ENCODE data around the gene STC2. TPM values are rescaled to one million over a fixed set of nuclear protein-coding genes. Genes with fewer than 3 reads are reported as not detected.

STC2 gene
- total and polyA plus RNA-seq, 2 experiments from 2014 or later = 26.6 to 27.8 TPM

GRCh38 chr5:173271419-173271818, 56.8 kb downstream of the STC2 start:
- Histone ChIP-seq H3K4me2 (no peak overlapping the region), H3K27me3 (peaks cover 1% of the 10 kb centered on the region), H3K4me1 (ENCODE audit: insufficient read depth) (no peaks in the 10 kb centered on the region), H3K27ac (no peak overlapping the region), H3K36me3 (replicated peaks; ENCODE audit: insufficient read depth, low read depth) (no peaks in the 10 kb centered on the region), H2AFZ (no peak overlapping the region), H3K9me2 (replicated peaks; ENCODE audit: insufficient read depth) (no peaks in the 10 kb centered on the region), H4K20me1 (ENCODE audit: insufficient read depth, poor library complexity, severe bottlenecking) (no peaks in the 10 kb centered on the region), H3K79me2 (no peaks in the 10 kb centered on the region), H3K4me3 (no peak overlapping the region), H3K9me3 (ENCODE audit: low read depth) (no peaks in the 10 kb centered on the region)
- TF ChIP-seq CTCF (IDR thresholded peaks at IDR 0.05; ENCODE audit: poor library complexity) (no peak), EZH2 (IDR thresholded peaks at IDR 0.05; ENCODE audit: borderline replicate concordance) (no peak), EZH2phosphoT487 (IDR thresholded peaks at IDR 0.05; ENCODE audit: low read depth, severe bottlenecking, unreplicated experiment) (no peak)
- DNase-seq (ENCODE audit: low spot score) = no peak
- 89% methylated on average over 10 of the region's 10 CpGs for WGBS (ENCODE audit: low lambda C conversion rate, missing lambda C conversion rate)

GRCh38 chr5:173268750-173269432, 59.3 kb downstream of the STC2 start:
- Histone ChIP-seq H4K20me1 (ENCODE audit: insufficient read depth, poor library complexity, severe bottlenecking) (no peaks in the 10 kb centered on the region), H3K4me1 (ENCODE audit: insufficient read depth) (no peaks in the 10 kb centered on the region), H3K36me3 (replicated peaks; ENCODE audit: insufficient read depth, low read depth) (no peaks in the 10 kb centered on the region), H3K27ac (no peak overlapping the region), H3K79me2 (no peaks in the 10 kb centered on the region), H3K4me2 (no peak overlapping the region), H3K27me3 (peaks cover 16% of the 10 kb centered on the region), H3K9me2 (replicated peaks; ENCODE audit: insufficient read depth) (no peaks in the 10 kb centered on the region), H3K9me3 (ENCODE audit: low read depth) (no peaks in the 10 kb centered on the region), H2AFZ (no peak overlapping the region), H3K4me3 (no peak overlapping the region)
- no peak for TF ChIP-seq CTCF (IDR thresholded peaks at IDR 0.05; ENCODE audit: poor library complexity)
- DNase-seq (ENCODE audit: low spot score) = no peak
- WGBS (ENCODE audit: low lambda C conversion rate, missing lambda C conversion rate) = 66% methylated on average over 14 of the region's 14 CpGs

GRCh38 chr5:173265433-173265832, 62.8 kb downstream of the STC2 start:
- Histone ChIP-seq H3K4me2 (no peak overlapping the region), H3K4me3 (no peak overlapping the region), H2AFZ (no peak overlapping the region), H3K9me2 (replicated peaks; ENCODE audit: insufficient read depth) (no peaks in the 10 kb centered on the region), H3K4me1 (ENCODE audit: insufficient read depth) (no peaks in the 10 kb centered on the region), H3K79me2 (no peaks in the 10 kb centered on the region), H3K27ac (no peak overlapping the region), H4K20me1 (ENCODE audit: insufficient read depth, poor library complexity, severe bottlenecking) (no peaks in the 10 kb centered on the region), H3K27me3 (peaks cover 37% of the 10 kb centered on the region), H3K36me3 (replicated peaks; ENCODE audit: insufficient read depth, low read depth) (no peaks in the 10 kb centered on the region), H3K9me3 (ENCODE audit: low read depth) (no peaks in the 10 kb centered on the region)
- TF ChIP-seq CTCF (IDR thresholded peaks at IDR 0.05; ENCODE audit: poor library complexity) (no peak), EZH2 (IDR thresholded peaks at IDR 0.05; ENCODE audit: borderline replicate concordance) (no peak), EZH2phosphoT487 (IDR thresholded peaks at IDR 0.05; ENCODE audit: low read depth, severe bottlenecking, unreplicated experiment) (no peak)
- no peak for DNase-seq (ENCODE audit: low spot score)
- WGBS (ENCODE audit: low lambda C conversion rate, missing lambda C conversion rate) = 48% methylated on average over 10 of the region's 10 CpGs

Small RNAs within 50 kb of the gene (microRNA-seq; reads per million reads assigned to microRNA genes)
- gene MIR8056 = not detected

Small RNAs within 50 kb of the gene (small RNA-seq; reads per million reads assigned to genes)
- gene MIR8056 (not detected), gene RNA5SP200 (not detected), gene RNU6-500P (not detected)

Other genes with a start within 250 kb of the STC2 start
- gene BNIP1, start 183.9 kb downstream of the STC2 start, total RNA-seq = 11.7 and 14.7 TPM in 2 replicates
- 8.8 and 13.1 TPM in 2 replicates for gene BNIP1, start 183.9 kb downstream of the STC2 start, polyA plus RNA-seq
- not detected in 2 replicates for gene NKX2-5, start 93.2 kb downstream of the STC2 start, total RNA-seq
- gene NKX2-5, start 93.2 kb downstream of the STC2 start, polyA plus RNA-seq = 0.21 and 0.39 TPM in 2 replicates

Data from hepatocyte (in vitro differentiated cells).